Activated CD8-positive, alpha-beta T cell treated with anti-CD3 and anti-CD28 coated beads, Interleukin-2, amount 10 ng/mL, durations not matched to agents 7 days and 5 days (primary cell): Measurements from ENCODE around the gene ZNF764. TPM values are rescaled to one million over a fixed set of nuclear protein-coding genes. Genes with fewer than 3 reads are reported as not detected.

Experiments used
- ATAC-seq: fragments of 150-1000 bp; cut with Tn5 transposase; one replicate; pipeline ENCODE4 v1.10.0; 2021; ENCODE audit warnings: moderate library complexity
- CTCF ChIA-PET: fragments of 350-600 bp; sonication (Branson Sonifier 250); formaldehyde crosslinking; loops from one replicate; lab custom pipeline; 2021; ENCODE audit warnings: antibody characterized with exemption; lab: Charles Lee
- POLR2A ChIA-PET: fragments of 350-600 bp; sonication (Branson Sonifier 250); formaldehyde crosslinking; loops from one replicate; lab custom pipeline; 2021; ENCODE audit warnings: antibody characterized with exemption; lab: Charles Lee
- DNase-seq: peaks from one replicate; pipeline ENCODE4 v3.0.0-alpha.2; 2020
- H3K27ac Mint-ChIP-seq: one replicate; pipeline ENCODE4 v1.8.0; 2021; ENCODE audit warnings: mild to moderate bottlenecking, mixed read lengths
- H3K27me3 Mint-ChIP-seq: one replicate; pipeline ENCODE4 v1.8.0; 2021; ENCODE audit warnings: low read depth, mixed read lengths
- H3K36me3 Mint-ChIP-seq: one replicate; pipeline ENCODE4 v1.8.0; 2021; ENCODE audit warnings: low read depth, mixed read lengths
- H3K4me1 Mint-ChIP-seq: one replicate; pipeline ENCODE4 v1.8.0; 2021; ENCODE audit warnings: low read depth, mixed read lengths
- H3K4me3 Mint-ChIP-seq: one replicate; pipeline ENCODE4 v1.8.0; 2021; ENCODE audit warnings: mild to moderate bottlenecking, mixed read lengths
- H3K9me3 Mint-ChIP-seq: one replicate; pipeline ENCODE4 v1.8.0; 2022; ENCODE audit warnings: mixed read lengths; ENCODE audit not compliant: insufficient read depth
- microRNA-seq: library from miRNA; unstranded; fragments of <30 nt; microRNA quantifications from one replicate; pipeline ENCODE4 v1.2.0, GENCODE V29; 2022
- total RNA-seq, 2 experiments: library from RNA; stranded (reverse); gene quantifications; one replicate each; pipeline ENCODE4 v1.2.3, GENCODE V29; 2021

The ZNF764 gene
- total RNA-seq, 2 experiments from 2014 or later = 15.2 to 15.4 TPM

- peak; percentile 54 for DNase-seq
- H3K36me3 Mint-ChIP-seq = peaks cover 71% of the 10 kb centered on the region
- POLR2A ChIA-PET = interaction anchor here (0.6 to 3.6 kb wide), 7 partner anchors 9 to 176 kb away, joined by 3 to 18 read pairs (median 4); partner anchors contain the start of genes ZNF747 and ZNF764
- no peaks in the 10 kb centered on the region for H3K9me3 Mint-ChIP-seq
- peaks cover 40% of the 10 kb centered on the region for H3K4me1 Mint-ChIP-seq
- ATAC-seq = peak; percentile 47
- CTCF ChIA-PET = interaction anchor here (0.8 to 3.0 kb wide), 3 partner anchors 89 to 96 kb away, joined by 3 to 10 read pairs (median 3); partner anchors contain the start of gene DCTPP1
- no peak overlapping the region for H3K4me3 Mint-ChIP-seq
- H3K27ac Mint-ChIP-seq = peak overlapping the region; percentile 50
- H3K27me3 Mint-ChIP-seq = no peaks in the 10 kb centered on the region
Observed at GRCh38 chr16:30519120-30520049, 38.8 kb downstream of the ZNF764 start.

GRCh38 chr16:30518552-30518951 lies 39.6 kb downstream of the ZNF764 start:
- POLR2A ChIA-PET = interaction anchor here (1.2 to 3.6 kb wide), 5 partner anchors 8 to 39 kb away, joined by 3 to 18 read pairs (median 6); partner anchors contain the start of genes ZNF747 and ZNF764
- Mint-ChIP-seq H3K27ac (peak overlapping the region; percentile 50), H3K4me1 (peaks cover 40% of the 10 kb centered on the region), H3K9me3 (no peaks in the 10 kb centered on the region), H3K27me3 (no peaks in the 10 kb centered on the region), H3K4me3 (no peak overlapping the region), H3K36me3 (peaks cover 77% of the 10 kb centered on the region)
- CTCF ChIA-PET = interaction anchor here (0.8 to 3.0 kb wide), 2 partner anchors 88 to 97 kb away, joined by 3 to 10 read pairs; partner anchors contain the start of gene DCTPP1
- no peak for ATAC-seq
- no peak for DNase-seq

DNA sequence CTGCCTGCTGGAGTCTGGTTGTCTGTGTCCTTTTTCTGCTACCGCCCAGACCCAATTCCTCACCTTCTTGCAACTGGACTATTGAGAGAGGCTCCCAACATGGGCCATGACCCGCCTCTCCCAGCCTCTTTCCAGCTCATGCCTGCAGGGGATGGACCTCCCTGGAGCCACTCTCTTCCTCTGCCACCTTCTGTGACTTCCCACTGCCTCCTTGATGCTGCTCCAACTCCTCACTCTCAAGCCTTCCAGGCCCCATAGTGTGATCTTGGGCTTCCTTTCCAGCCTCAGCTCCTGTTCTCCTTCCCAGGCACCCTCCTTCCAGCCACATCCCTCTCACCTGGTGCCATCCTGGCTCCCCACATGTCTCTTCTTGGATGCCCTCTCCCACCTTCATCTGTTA lies 42.9 kb downstream of the ZNF764 start:
- POLR2A ChIA-PET = interaction anchor here (1.1 to 1.5 kb wide), 2 partner anchors 14 to 95 kb away, joined by 3 read pairs; partner anchors contain the start of gene ZNF689

DNA sequence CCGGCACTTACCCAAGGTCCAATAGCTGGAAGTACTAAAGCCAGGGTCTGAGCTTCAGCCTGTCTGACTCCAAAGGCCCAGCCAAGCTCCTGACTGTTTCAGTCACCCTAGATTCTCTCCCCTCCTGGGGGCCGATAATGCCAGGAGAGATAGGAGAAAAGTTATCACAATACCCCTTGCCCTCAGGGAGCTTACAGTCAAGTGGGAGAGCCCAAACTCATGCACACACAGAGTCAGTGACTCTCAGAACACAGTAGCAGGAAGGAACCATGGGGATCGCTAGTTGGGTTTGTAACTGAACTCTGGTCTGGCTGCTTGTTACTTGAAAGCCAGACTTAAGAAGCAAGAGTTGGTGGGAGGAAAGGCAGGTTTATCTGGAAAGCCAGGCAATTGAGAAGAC lies 46.7 kb downstream of the ZNF764 start:
- Mint-ChIP-seq H3K36me3 (peaks cover 75% of the 10 kb centered on the region), H3K4me1 (peaks cover 13% of the 10 kb centered on the region), H3K27ac (peak overlapping the region; percentile 34), H3K9me3 (no peaks in the 10 kb centered on the region), H3K4me3 (no peak overlapping the region), H3K27me3 (no peaks in the 10 kb centered on the region)
- DNase-seq = no peak
- ChIA-PET POLR2A (interaction anchor here (1.1 to 1.2 kb wide), 2 partner anchors 10 to 13 kb away, joined by 3 to 4 read pairs; no protein-coding TSS in a partner anchor), CTCF (interaction anchor here (1.5 kb wide), 1 partner anchor 36 kb away, joined by 5 read pairs; no protein-coding TSS in a partner anchor)
- ATAC-seq = no peak

More for the DNA sequence above, 42.9 kb downstream of the ZNF764 start:
- ATAC-seq = no peak
- Mint-ChIP-seq H3K9me3 (no peaks in the 10 kb centered on the region), H3K27me3 (no peaks in the 10 kb centered on the region), H3K27ac (peak overlapping the region; percentile 25), H3K4me3 (no peak overlapping the region), H3K4me1 (peaks cover 45% of the 10 kb centered on the region), H3K36me3 (peaks cover 85% of the 10 kb centered on the region)
- CTCF ChIA-PET = interaction anchor here (1.2 kb wide), 1 partner anchor 10 kb away, joined by 3 read pairs; no protein-coding TSS in a partner anchor
- DNase-seq = no peak

- ATAC-seq (no peak), DNase-seq (no peak)
- Mint-ChIP-seq H3K36me3 (peaks cover 67% of the 10 kb centered on the region), H3K9me3 (no peaks in the 10 kb centered on the region), H3K4me3 (no peak overlapping the region), H3K4me1 (peaks cover 12% of the 10 kb centered on the region), H3K27me3 (no peaks in the 10 kb centered on the region), H3K27ac (peak overlapping the region; percentile 61)
- ChIA-PET CTCF (interaction anchor here (1.5 to 3.9 kb wide), 4 partner anchors 35 to 88 kb away, joined by 5 to 14 read pairs (median 6); partner anchors contain the start of gene DCTPP1), POLR2A (interaction anchor here (0.5 to 2.3 kb wide), 10 partner anchors 9 to 92 kb away, joined by 3 to 8 read pairs (median 3); no protein-coding TSS in a partner anchor)
Observed at GRCh38 chr16:30510376-30510938, 47.7 kb downstream of the ZNF764 start.

GRCh38 chr16:30509081-30509765 lies 49.0 kb downstream of the ZNF764 start:
- Mint-ChIP-seq H3K36me3 (peaks cover 67% of the 10 kb centered on the region), H3K27me3 (no peaks in the 10 kb centered on the region), H3K27ac (no peak overlapping the region), H3K4me1 (peaks cover 7% of the 10 kb centered on the region), H3K4me3 (no peak overlapping the region), H3K9me3 (no peaks in the 10 kb centered on the region)
- CTCF ChIA-PET = interaction anchor here (1.6 to 3.9 kb wide), 4 partner anchors 59 to 89 kb away, joined by 5 to 14 read pairs (median 6); partner anchors contain the start of gene DCTPP1
- POLR2A ChIA-PET = interaction anchor here (0.9 to 2.3 kb wide), 6 partner anchors 8 to 51 kb away, joined by 3 to 8 read pairs (median 5); no protein-coding TSS in a partner anchor
- no peak for ATAC-seq
- no peak for DNase-seq

Small RNA genes within 50 kb of the gene (microRNA-seq; reads per million reads assigned to microRNA genes)
- gene MIR4518 = 550 reads per million, percentile 77 among the genes with 10 or more reads in this experiment

Other genes with a start within 250 kb of the ZNF764 start
- gene CD2BP2, start 203.1 kb downstream of the ZNF764 start, total RNA-seq = 10 to 100 TPM; 62.7 to 67.5 TPM
- gene TBC1D10B, start 187.9 kb downstream of the ZNF764 start, total RNA-seq = 10 to 100 TPM; 75.4 to 75.7 TPM
- 1 to 10 TPM in 1 of 2 experiments, not detected in 1; 1.3 TPM for gene MYL11, start 183.6 kb downstream of the ZNF764 start, total RNA-seq
- gene SEPTIN1, start 175.8 kb downstream of the ZNF764 start, total RNA-seq = 100 to 1,000 TPM; 321 to 342 TPM
- 10 to 100 TPM; 13.5 to 13.8 TPM for gene ZNF48, start 163.0 kb downstream of the ZNF764 start, total RNA-seq
- gene ZNF771, start 150.8 kb downstream of the ZNF764 start, total RNA-seq = 1 to 10 TPM; 3.3 to 3.9 TPM
- 10 to 100 TPM; 87.3 to 92.8 TPM for gene DCTPP1, start 128.3 kb downstream of the ZNF764 start, total RNA-seq
- 10 to 100 TPM; 64.6 to 68.7 TPM for gene SEPHS2, start 112.5 kb downstream of the ZNF764 start, total RNA-seq
- gene ITGAL, start 85.6 kb downstream of the ZNF764 start, total RNA-seq = 100 to 1,000 TPM; 458 to 471 TPM
- gene ZNF768, start 31.8 kb downstream of the ZNF764 start, total RNA-seq = 1 to 10 TPM; 6.7 to 7.0 TPM
- gene ZNF747, start 23.5 kb downstream of the ZNF764 start, total RNA-seq = 10 to 100 TPM in 1 of 2 experiments, 1 to 10 TPM in 1; 8.9 to 10.8 TPM
- gene ZNF688, start 13.3 kb upstream of the ZNF764 start, total RNA-seq = 10 to 100 TPM; 12.5 to 13.4 TPM
- gene ZNF785, start 27.3 kb upstream of the ZNF764 start, total RNA-seq = 10 to 100 TPM; 11.7 to 13.7 TPM
- gene ZNF689, start 52.0 kb upstream of the ZNF764 start, total RNA-seq = 10 to 100 TPM; 12.0 to 13.4 TPM
- 10 to 100 TPM; 87.6 to 91.4 TPM for gene PRR14, start 92.6 kb upstream of the ZNF764 start, total RNA-seq
- gene FBRS, start 100.1 kb upstream of the ZNF764 start, total RNA-seq = 100 to 1,000 TPM in 1 of 2 experiments, 10 to 100 TPM in 1; 85.2 to 100 TPM
- 10 to 100 TPM; 75.2 to 76.0 TPM for gene SRCAP, start 140.8 kb upstream of the ZNF764 start, total RNA-seq
- gene PHKG2, start 190.1 kb upstream of the ZNF764 start, total RNA-seq = 10 to 100 TPM; 42.1 to 43.7 TPM
- 1 to 10 TPM; 4.4 to 4.8 TPM for gene CFAP119, start 203.7 kb upstream of the ZNF764 start, total RNA-seq
- 100 to 1,000 TPM; 100 to 102 TPM for gene RNF40, start 203.9 kb upstream of the ZNF764 start, total RNA-seq
- 1 to 10 TPM; 1.7 to 1.9 TPM for gene ZNF629, start 228.8 kb upstream of the ZNF764 start, total RNA-seq